Naive thymus-derived CD8-positive, alpha-beta T cell (primary cell): ENCODE results near the gene CLIP4. TPM values are rescaled to one million over a fixed set of nuclear protein-coding genes. Genes with fewer than 3 reads are reported as not detected.

ENCODE experiments used
- ATAC-seq, 2 donors: fragments of 150-1000 bp; cut with Tn5 transposase in 1 of 2; sonication (Bioruptor Pico), chemical (Tn5 transposase) in 1 of 2; 1 replicate in 1 of 2; 2 replicates in 1 of 2; pipeline ENCODE4 v1.10.0; 2021; ENCODE audit warnings: mild to moderate bottlenecking in 2 of 2, moderate library complexity in 2 of 2
- POLR2A ChIA-PET: fragments of 350-600 bp; sonication (Branson Sonifier 250); formaldehyde crosslinking; loops from one replicate; lab custom pipeline; 2021; ENCODE audit warnings: antibody characterized with exemption; lab: Charles Lee
- DNase-seq, 10 donors: peaks; one replicate each; pipeline versions ENCODE4 v3.0.0 to v3.0.0-alpha.2; 2020 to 2022
- H3K27ac Mint-ChIP-seq, 10 donors: one replicate each; pipeline ENCODE4 v1.8.0; 2020 to 2022; ENCODE audit warnings: mild to moderate bottlenecking in 10 of 10, mixed read lengths in 10 of 10, moderate library complexity in 4 of 10, inconsistent platforms in 1 of 10
- H3K27me3 Mint-ChIP-seq, 5 donors: one replicate each; pipeline ENCODE4 v1.8.0; 2021 to 2022; ENCODE audit warnings: mixed read lengths in 5 of 5
- H3K36me3 Mint-ChIP-seq, 3 donors: one replicate each; pipeline ENCODE4 v1.8.0; 2020 to 2022; ENCODE audit warnings: mixed read lengths in 3 of 3, mild to moderate bottlenecking in 2 of 3, inconsistent platforms in 1 of 3
- H3K4me1 Mint-ChIP-seq, 4 donors: one replicate each; pipeline ENCODE4 v1.8.0; 2021 to 2022; ENCODE audit warnings: mixed read lengths in 4 of 4
- H3K4me3 Mint-ChIP-seq, 10 donors: one replicate each; pipeline ENCODE4 v1.8.0; 2020 to 2022; ENCODE audit warnings: mild to moderate bottlenecking in 10 of 10, mixed read lengths in 10 of 10, moderate library complexity in 6 of 10, inconsistent platforms in 1 of 10
- H3K9me3 Mint-ChIP-seq, 9 donors: one replicate each; pipeline ENCODE4 v1.8.0; 2020 to 2022; ENCODE audit warnings: mixed read lengths in 9 of 9, mild to moderate bottlenecking in 3 of 9, inconsistent platforms in 1 of 9, moderate library complexity in 1 of 9
- polyA plus RNA-seq, 3 donors: library from polyadenylated mRNA; unstranded; fragments of 300-500 nt; fragmentation: Illumina TruSeq; gene quantifications; one replicate each; pipeline ENCODE4 v1.2.3, GENCODE V29; 2021
- total RNA-seq, 8 experiments: library from RNA in 2 of 8; stranded (reverse) in 2 of 8; gene quantifications; one replicate each; pipeline ENCODE4 v1.2.3 and lab custom pipeline; 2021 to 2026

CLIP4 gene
- total and polyA plus RNA-seq, 5 experiments from 2014 or later = 18.7 to 59.0 (median 20.6) TPM

GRCh38 chr2:29182920-29183319, 67.7 kb downstream of the CLIP4 start:
- no peaks in the 10 kb centered on the region for H3K27me3 Mint-ChIP-seq
- H3K36me3 Mint-ChIP-seq = peaks cover 16 to 71% (median 40%) of the 10 kb centered on the region in 3 donors
- no peak overlapping the region for H3K27ac Mint-ChIP-seq
- ATAC-seq (no peak), DNase-seq (no peak)
- H3K4me1 Mint-ChIP-seq = no peaks in the 10 kb centered on the region
- POLR2A ChIA-PET = interaction anchor here (0.6 kb wide), 1 partner anchor 40 kb away, joined by 6 read pairs; no protein-coding TSS in a partner anchor
- no peak overlapping the region for H3K4me3 Mint-ChIP-seq
- H3K9me3 Mint-ChIP-seq = peaks cover 0 to 6% (median 0%) of the 10 kb centered on the region in 9 donors

GRCh38 chr2:29184531-29184930, 69.3 kb downstream of the CLIP4 start:
- POLR2A ChIA-PET = no interaction called here
- Mint-ChIP-seq H3K36me3 (peaks cover 16 to 65% (median 42%) of the 10 kb centered on the region in 3 donors), H3K4me1 (peaks cover 0 to 11% (median 5%) of the 10 kb centered on the region in 4 donors), H3K4me3 (no peak overlapping the region), H3K27me3 (no peaks in the 10 kb centered on the region), H3K27ac (no peak overlapping the region), H3K9me3 (peaks cover 0 to 6% (median 0%) of the 10 kb centered on the region in 9 donors)
- ATAC-seq = no peak
- DNase-seq = no peak

GRCh38 chr2:29186817-29187216, 71.6 kb downstream of the CLIP4 start:
- no peak for ATAC-seq
- POLR2A ChIA-PET = no interaction called here
- Mint-ChIP-seq H3K27ac (no peak overlapping the region), H3K4me1 (peaks cover 0 to 17% (median 8%) of the 10 kb centered on the region in 4 donors), H3K27me3 (no peaks in the 10 kb centered on the region), H3K4me3 (no peak overlapping the region), H3K9me3 (peaks cover 0 to 6% (median 0%) of the 10 kb centered on the region in 9 donors), H3K36me3 (peaks cover 12 to 64% (median 41%) of the 10 kb centered on the region in 3 donors)
- no peak for DNase-seq

GRCh38 chr2:29187926-29188325, 72.7 kb downstream of the CLIP4 start:
- Mint-ChIP-seq H3K27me3 (no peaks in the 10 kb centered on the region), H3K27ac (no peak overlapping the region), H3K4me3 (no peak overlapping the region), H3K36me3 (peaks cover 12 to 60% (median 34%) of the 10 kb centered on the region in 3 donors), H3K4me1 (peaks cover 0 to 17% (median 8%) of the 10 kb centered on the region in 4 donors), H3K9me3 (peaks cover 0 to 6% (median 0%) of the 10 kb centered on the region in 9 donors)
- no peak for DNase-seq
- POLR2A ChIA-PET = no interaction called here
- no peak for ATAC-seq

- peak overlapping the region in 4 of 10 donors; percentile 19 to 47 (median 25) for H3K4me3 Mint-ChIP-seq
- peak overlapping the region in 5 of 10 donors; percentile 20 to 85 (median 68) for H3K27ac Mint-ChIP-seq
- H3K27me3 Mint-ChIP-seq = no peaks in the 10 kb centered on the region
- DNase-seq (peak in 5 of 10 donors; percentile 24 to 78 (median 73)), ATAC-seq (peak in 1 of 2 donors; percentile 95)
- peaks cover 0 to 6% (median 0%) of the 10 kb centered on the region in 9 donors for H3K9me3 Mint-ChIP-seq
- H3K36me3 Mint-ChIP-seq = peaks cover 9 to 54% (median 33%) of the 10 kb centered on the region in 3 donors
- POLR2A ChIA-PET = no interaction called here
- peaks cover 0 to 17% (median 8%) of the 10 kb centered on the region in 4 donors for H3K4me1 Mint-ChIP-seq
Measured at GRCh38 chr2:29189052-29189451, 73.8 kb downstream of the CLIP4 start.

- ATAC-seq = no peak
Measured at GRCh38 chr2:29191817-29192216, 76.6 kb downstream of the CLIP4 start.

GRCh38 chr2:29192526-29192925, 77.3 kb downstream of the CLIP4 start:
- Mint-ChIP-seq H3K9me3 (peaks cover 0 to 4% (median 0%) of the 10 kb centered on the region in 9 donors), H3K4me1 (peaks cover 0 to 23% (median 11%) of the 10 kb centered on the region in 4 donors), H3K27ac (peak overlapping the region in 1 of 10 donors; percentile 8), H3K27me3 (no peaks in the 10 kb centered on the region), H3K4me3 (no peak overlapping the region), H3K36me3 (peaks cover 4 to 31% (median 7%) of the 10 kb centered on the region in 3 donors)
- POLR2A ChIA-PET = no interaction called here
- DNase-seq = no peak
- ATAC-seq = no peak

More at GRCh38 chr2:29191817-29192216, 76.6 kb downstream of the CLIP4 start:
- Mint-ChIP-seq H3K4me3 (no peak overlapping the region), H3K27me3 (no peaks in the 10 kb centered on the region), H3K36me3 (peaks cover 5 to 37% (median 14%) of the 10 kb centered on the region in 3 donors), H3K27ac (no peak overlapping the region), H3K9me3 (peaks cover 0 to 6% (median 0%) of the 10 kb centered on the region in 9 donors), H3K4me1 (peaks cover 0 to 21% (median 11%) of the 10 kb centered on the region in 4 donors)
- POLR2A ChIA-PET = no interaction called here
- no peak for DNase-seq

GRCh38 chr2:29193111-29193510, 77.9 kb downstream of the CLIP4 start:
- H3K4me3 Mint-ChIP-seq = no peak overlapping the region
- H3K27ac Mint-ChIP-seq = no peak overlapping the region
- no peaks in the 10 kb centered on the region for H3K27me3 Mint-ChIP-seq
- POLR2A ChIA-PET = no interaction called here
- peaks cover 0 to 25% (median under 1%) of the 10 kb centered on the region in 3 donors for H3K36me3 Mint-ChIP-seq
- no peak for ATAC-seq
- DNase-seq = no peak
- peaks cover 0 to 23% (median 11%) of the 10 kb centered on the region in 4 donors for H3K4me1 Mint-ChIP-seq
- no peaks in the 10 kb centered on the region for H3K9me3 Mint-ChIP-seq

- H3K4me3 Mint-ChIP-seq = no peak overlapping the region
- no peak for DNase-seq
- POLR2A ChIA-PET = no interaction called here
- H3K36me3 Mint-ChIP-seq = peaks cover 0 to 24% (median 0%) of the 10 kb centered on the region in 3 donors
- ATAC-seq = no peak
- peaks cover 0 to 21% (median 10%) of the 10 kb centered on the region in 4 donors for H3K4me1 Mint-ChIP-seq
- H3K27me3 Mint-ChIP-seq = no peaks in the 10 kb centered on the region
- no peaks in the 10 kb centered on the region for H3K9me3 Mint-ChIP-seq
- no peak overlapping the region for H3K27ac Mint-ChIP-seq
Measured at GRCh38 chr2:29193681-29194080, 78.5 kb downstream of the CLIP4 start.

- H3K27ac Mint-ChIP-seq = peak overlapping the region in 3 of 10 donors; percentile 2 to 80 (median 57)
- ATAC-seq = no peak
Measured at GRCh38 chr2:29195796-29196195, 80.6 kb downstream of the CLIP4 start.

GRCh38 chr2:29196792-29197788, 81.9 kb downstream of the CLIP4 start:
- H3K4me1 Mint-ChIP-seq = peaks cover 0 to 7% (median 2%) of the 10 kb centered on the region in 4 donors
- ATAC-seq (peak; percentile 87 to 96), DNase-seq (peak; percentile 56 to 86 (median 75))
- H3K9me3 Mint-ChIP-seq = no peaks in the 10 kb centered on the region
- peak overlapping the region in 4 of 10 donors; percentile 18 to 81 (median 62) for H3K27ac Mint-ChIP-seq
- H3K36me3 Mint-ChIP-seq = peaks cover 0 to 8% (median 0%) of the 10 kb centered on the region in 3 donors
- no peaks in the 10 kb centered on the region for H3K27me3 Mint-ChIP-seq
- H3K4me3 Mint-ChIP-seq = no peak overlapping the region
- POLR2A ChIA-PET = no interaction called here

More at GRCh38 chr2:29195796-29196195, 80.6 kb downstream of the CLIP4 start:
- Mint-ChIP-seq H3K9me3 (no peaks in the 10 kb centered on the region), H3K36me3 (peaks cover 0 to 17% (median 0%) of the 10 kb centered on the region in 3 donors), H3K4me3 (no peak overlapping the region), H3K27me3 (no peaks in the 10 kb centered on the region), H3K4me1 (peaks cover 0 to 7% (median 2%) of the 10 kb centered on the region in 4 donors)
- POLR2A ChIA-PET = no interaction called here
- DNase-seq = no peak

GRCh38 chr2:29201979-29202378, 86.8 kb downstream of the CLIP4 start:
- Mint-ChIP-seq H3K27ac (no peak overlapping the region), H3K36me3 (peaks cover 0 to 27% (median 0%) of the 10 kb centered on the region in 3 donors), H3K9me3 (no peaks in the 10 kb centered on the region), H3K27me3 (no peaks in the 10 kb centered on the region), H3K4me3 (no peak overlapping the region), H3K4me1 (peaks cover 0 to 2% (median under 1%) of the 10 kb centered on the region in 4 donors)
- POLR2A ChIA-PET = no interaction called here
- no peak for ATAC-seq
- no peak for DNase-seq
